GM21737 (cell line): ENCODE measurements around the gene RPUSD2.
A peak's percentile ranks its signal among the peaks of the same experiment; 100 is the strongest.
"Not testable (repeated sequence)": the region's sequence is repeated elsewhere in the genome, so short reads cannot be mapped to it uniquely, and the experiment has no call there.

Experiments used
- ATAC-seq: cut with Tn5 transposase; IDR thresholded peaks from one replicate; pipeline ENCODE4 v1.9.1; 2021; ENCODE audit warnings: mild to moderate bottlenecking, moderate library complexity; ENCODE audit not compliant: unreplicated experiment

The RPUSD2 gene

DNA sequence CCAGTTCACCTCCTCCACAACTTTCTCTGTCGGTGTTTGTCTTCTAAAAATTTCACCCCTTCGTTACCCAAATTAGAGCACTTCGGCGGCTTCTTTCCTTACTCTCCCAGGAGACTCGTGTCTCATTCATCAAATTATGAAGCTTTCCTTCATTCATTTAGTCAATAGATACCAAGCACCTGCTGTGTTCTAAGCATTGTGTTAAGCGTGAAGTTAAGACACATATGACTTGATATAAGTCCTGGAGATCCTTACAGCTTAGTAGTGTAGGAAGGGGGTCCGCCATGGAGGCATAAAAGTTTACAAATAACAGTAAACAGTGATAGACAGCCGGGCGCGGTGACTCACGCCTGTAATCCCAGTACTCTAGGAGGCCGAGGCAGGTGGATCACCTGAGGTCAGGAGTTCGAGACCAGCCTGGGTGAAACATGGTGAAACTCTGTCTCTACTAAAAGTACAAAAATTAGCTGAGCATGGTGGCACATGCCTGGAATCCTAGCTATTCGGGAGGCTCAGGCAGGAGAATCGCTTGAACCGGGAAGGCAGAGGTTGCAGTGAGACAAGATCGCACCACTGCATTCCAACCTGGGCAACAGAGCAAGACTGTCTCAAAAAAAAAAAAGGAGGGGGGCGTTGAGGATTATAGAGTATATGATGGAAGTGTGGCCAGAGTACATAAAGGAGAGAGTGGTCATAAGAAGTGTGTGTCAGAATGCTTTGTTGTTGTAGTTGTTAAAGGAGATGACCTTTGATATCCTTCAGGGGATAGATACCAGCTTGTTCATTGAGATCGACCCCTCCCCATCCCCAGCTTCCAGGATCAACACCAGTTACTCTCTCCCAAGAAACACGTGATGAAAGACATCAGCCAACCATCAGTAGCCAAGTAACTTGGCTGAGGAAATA lies 3.5 kb upstream of the RPUSD2 start:
- no peak for ATAC-seq

GRCh38 chr15:40567111-40567510 lies 2.0 kb upstream of the RPUSD2 start:
- ATAC-seq: no peak

GRCh38 chr15:40575113-40575512 lies 6.0 kb downstream of the RPUSD2 start:
- ATAC-seq: no peak

DNA sequence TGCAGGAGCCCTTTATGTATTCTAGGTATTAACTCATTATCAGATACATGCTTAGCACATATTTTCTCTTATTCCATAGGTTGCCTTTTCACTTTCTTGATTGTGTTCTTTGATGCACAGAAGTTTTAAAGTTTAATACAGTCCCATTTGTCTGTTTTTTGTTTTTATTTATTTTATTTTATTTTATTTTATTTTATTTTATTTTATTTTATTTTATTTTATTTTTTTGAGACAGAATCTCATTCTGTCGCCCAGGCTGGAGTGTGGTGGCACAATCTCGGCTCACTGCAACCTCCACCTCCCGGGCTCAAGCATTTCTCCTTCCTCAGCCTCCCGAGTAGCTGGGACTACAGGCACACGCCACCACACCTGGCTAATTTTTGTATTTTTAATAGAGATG lies 7.8 kb downstream of the RPUSD2 start:
- ATAC-seq: not testable (repeated sequence)

- ATAC-seq: no peak
Measured at GRCh38 chr15:40578892-40579291, 9.8 kb downstream of the RPUSD2 start.

GRCh38 chr15:40581796-40582195 lies 12.7 kb downstream of the RPUSD2 start:
- not testable (repeated sequence) for ATAC-seq

- ATAC-seq: no peak
Measured at GRCh38 chr15:40582726-40583246, 13.7 kb downstream of the RPUSD2 start.

GRCh38 chr15:40584191-40584590 lies 15.1 kb downstream of the RPUSD2 start:
- no peak for ATAC-seq

DNA sequence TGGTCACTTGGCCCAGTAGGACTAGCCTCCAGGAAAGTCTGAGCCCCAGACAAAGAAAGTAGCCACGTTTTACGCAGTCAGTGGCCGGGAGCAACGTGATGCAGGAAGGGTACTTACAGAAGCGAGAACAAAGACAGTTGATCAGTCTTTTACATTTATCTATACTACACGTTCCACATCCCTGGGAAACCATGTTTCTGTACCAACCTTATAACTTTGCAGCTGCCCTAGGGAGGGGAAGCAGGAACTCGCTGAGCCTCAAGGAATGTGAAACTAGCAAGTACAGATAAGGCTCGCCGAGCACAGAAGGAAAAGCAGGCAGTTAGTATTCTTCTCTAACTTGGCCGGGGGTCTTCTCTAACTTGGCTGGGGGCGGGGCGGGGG lies 21.6 kb downstream of the RPUSD2 start:
- no peak for ATAC-seq

GRCh38 chr15:40591389-40591788 lies 22.3 kb downstream of the RPUSD2 start:
- no peak for ATAC-seq

GRCh38 chr15:40593165-40593564 lies 24.1 kb downstream of the RPUSD2 start:
- ATAC-seq: no peak

DNA sequence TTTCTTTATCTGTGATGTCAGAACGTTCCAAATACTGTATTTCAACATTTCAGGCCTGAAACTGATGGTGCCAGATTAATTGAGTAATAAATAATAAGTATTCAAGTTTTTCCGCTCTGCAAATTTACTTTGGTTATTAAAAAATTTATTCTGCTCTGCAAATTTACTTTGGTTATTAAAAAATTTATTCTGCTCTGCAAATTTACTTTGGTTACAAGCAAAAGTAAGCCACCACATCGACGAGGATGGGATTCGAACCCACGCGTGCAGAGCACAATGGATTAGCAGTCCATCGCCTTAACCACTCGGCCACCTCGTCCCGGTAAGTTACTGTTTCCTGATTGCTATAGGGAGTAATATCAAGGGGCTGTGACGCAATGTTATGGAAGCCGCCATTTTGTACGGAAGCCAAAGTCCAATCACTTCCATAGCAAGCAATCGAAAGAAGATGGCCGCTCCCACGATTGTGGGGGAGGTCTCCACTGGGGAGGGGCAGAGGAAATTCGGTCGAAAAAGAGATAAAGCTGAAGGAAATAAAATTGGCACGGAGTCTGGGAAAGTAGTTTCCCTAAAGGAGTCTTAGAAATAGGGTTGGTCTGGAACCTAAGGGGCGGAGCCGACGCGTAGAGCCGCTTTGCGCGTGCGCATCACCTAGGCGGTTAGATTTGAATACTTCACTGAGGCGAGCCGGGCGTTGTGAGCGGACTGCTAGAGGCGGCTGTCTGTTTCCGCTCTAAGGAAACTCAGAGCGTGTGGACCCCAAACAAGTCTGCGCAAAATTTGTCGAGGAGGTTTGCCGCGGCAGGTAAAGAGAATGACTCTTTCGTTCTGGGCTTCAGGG lies 24.7 kb downstream of the RPUSD2 start, which contains the start of gene KNL1:
KNL1 (plus strand) TSS at position 662 of the 841 bp plus-strand sequence. CDS start 8,683 bp downstream, outside the sequence.
- peak; percentile 62 for ATAC-seq

DNA sequence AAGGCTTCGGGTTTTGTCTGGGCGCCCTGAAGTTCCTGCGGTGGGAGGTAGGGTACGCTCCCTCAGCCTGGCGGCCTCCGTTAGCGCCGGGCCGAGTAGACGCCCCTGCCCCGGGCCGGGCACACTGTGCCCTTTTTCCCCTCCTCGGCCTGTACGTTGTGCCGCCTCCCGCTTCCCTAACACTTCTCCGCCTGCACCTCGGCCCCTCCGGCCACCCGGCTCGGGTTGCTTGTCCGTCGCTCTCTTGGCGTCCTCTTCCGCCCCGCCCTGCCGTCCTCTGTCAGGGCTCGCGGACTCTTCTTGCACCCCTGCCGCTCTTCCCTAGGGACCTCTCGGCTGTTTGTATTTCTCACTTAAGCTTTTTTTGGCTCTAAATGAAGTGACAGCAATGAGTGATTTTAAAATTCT lies 25.3 kb downstream of the RPUSD2 start:
- ATAC-seq: peak; percentile 40

DNA sequence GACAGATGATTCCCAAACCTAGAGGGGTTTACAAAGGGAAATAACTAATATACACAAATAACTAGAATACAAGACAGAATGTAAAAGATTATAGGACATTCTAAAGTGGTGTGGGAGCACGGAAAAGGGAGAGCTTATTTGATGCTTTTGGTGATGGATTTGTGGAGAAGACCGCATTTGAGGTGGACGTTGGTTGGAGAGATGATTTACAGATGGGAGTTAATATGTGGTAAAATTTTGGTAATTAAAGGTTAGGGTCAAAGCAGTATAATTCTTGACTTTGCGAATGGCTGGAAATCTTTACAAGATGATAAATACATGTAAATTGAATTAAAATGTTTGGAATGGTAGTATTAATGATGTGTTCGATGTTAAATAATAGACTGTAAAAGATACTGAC lies 26.1 kb downstream of the RPUSD2 start:
- ATAC-seq: no peak

DNA sequence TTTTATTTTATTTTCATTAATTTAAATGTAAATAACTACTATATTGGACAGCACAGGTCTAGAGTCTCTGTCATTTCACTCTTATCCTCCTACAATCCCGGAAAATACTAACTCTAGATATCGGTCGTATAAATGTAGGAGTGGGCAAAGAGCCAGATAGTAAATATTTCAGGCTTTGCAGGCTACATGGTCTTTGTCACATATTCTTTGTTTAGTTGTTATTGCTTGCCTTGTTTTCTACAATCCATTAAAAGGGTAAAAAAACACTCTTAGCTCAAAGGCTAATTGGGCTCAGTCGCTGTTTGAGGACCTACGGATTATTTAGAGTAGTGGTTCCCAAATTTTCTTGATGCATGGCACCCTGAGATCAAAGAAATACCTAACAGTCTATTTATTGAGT lies 26.7 kb downstream of the RPUSD2 start:
- ATAC-seq: no peak

DNA sequence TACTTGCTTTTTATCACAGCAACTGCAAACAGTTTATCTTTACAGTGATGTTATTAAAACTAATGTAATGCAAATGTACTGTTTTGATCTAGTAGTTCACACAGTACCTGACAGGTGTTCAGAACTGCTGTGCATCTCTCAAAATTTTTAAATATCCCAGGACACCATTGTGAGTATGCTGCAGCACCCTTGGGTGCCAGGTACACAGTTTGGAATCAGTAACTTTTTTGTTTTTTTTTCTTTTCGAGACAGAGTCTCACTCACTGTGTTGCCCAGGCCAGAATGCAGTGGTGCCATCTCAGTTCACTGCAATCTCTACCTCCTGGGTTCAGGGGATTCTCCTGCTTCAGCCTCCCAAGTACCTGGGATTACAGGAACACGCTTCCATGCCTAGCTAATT lies 27.9 kb downstream of the RPUSD2 start:
- no peak for ATAC-seq

GRCh38 chr15:40598126-40598525 lies 29.0 kb downstream of the RPUSD2 start:
- ATAC-seq: no peak

DNA sequence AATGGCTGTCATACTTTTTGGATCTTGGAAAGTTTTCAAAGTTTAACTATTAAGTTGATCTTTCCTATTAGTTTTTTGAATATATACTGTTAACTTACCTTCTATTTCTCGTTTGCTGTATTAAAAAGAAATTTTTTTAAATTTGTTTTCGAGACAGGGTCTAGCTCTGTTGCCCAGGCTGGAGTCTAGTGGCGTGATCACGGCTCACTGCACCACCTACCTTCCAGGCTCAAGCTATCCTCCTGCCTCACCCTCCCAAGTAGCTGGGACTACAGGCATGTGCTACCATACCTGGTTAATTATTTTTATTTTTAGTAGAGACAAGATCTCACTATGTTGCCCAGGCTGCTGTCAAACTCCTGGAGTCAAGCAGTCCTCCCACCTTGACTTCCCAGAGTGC lies 29.6 kb downstream of the RPUSD2 start:
- ATAC-seq: no peak

GRCh38 chr15:40600956-40601355 lies 31.9 kb downstream of the RPUSD2 start:
- ATAC-seq: no peak

GRCh38 chr15:40603935-40604334 lies 34.8 kb downstream of the RPUSD2 start:
- ATAC-seq: no peak

DNA sequence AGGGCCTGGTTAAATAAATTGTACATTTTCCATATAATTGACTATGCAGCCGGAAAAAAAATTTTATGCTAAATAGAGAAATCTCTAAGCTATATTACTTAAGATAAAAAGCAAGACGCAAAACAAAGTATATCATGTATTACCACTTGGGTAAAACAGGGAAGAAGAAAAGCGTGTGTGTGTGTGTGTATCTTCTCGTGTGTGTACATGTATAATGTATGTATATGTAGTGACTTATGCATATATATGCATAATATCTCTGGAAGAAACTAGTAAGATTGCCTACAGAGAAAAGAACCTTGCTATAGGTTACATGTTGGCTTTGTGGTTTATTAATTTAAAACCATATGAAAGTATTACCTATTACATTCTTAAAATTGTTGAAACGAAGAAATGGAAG lies 44.0 kb downstream of the RPUSD2 start:
- ATAC-seq: no peak

DNA sequence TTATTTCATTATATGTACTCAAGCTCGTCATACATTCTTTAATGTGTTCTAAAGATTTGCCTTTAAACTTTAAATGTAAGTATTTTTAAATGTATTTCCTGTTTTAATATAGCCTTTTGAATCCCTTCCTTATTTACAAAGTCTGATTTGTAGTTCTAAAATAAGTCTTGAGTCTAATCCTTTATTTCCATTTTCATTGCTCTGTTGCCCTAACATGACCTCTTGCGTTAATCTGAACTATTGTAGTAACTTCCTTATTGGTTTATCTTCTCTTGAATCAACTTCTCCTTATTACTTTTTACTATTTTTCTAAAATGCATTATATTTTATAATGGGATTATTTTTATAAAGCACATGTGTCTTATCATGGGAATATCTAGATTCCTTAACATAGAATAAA lies 48.9 kb downstream of the RPUSD2 start:
- ATAC-seq: no peak
